IMR-90 (cell line): Measurements from ENCODE around the gene BTBD3. TPM values are rescaled to one million over a fixed set of nuclear protein-coding genes. Genes with fewer than 3 reads are reported as not detected.

Experiments used
- ATAC-seq: fragments of 200-7000 bp; cut with Tn5 transposase; 2 replicates; pipeline ENCODE4 v1.9.1; 2020; ENCODE audit warnings: low read depth, mild to moderate bottlenecking, moderate library complexity
- BruUV-seq: library from RNA; stranded (reverse); fragments of 400-500 nt; replicated peaks from 2 replicates; lab custom pipeline; 2021; lab: Mats Ljungman, UMichigan
- CTCF ChIA-PET: fragments of 300-600 bp; formaldehyde crosslinking; extraction: SDS; loops from one replicate; lab custom pipeline; 2021; ENCODE audit warnings: antibody characterized with exemption; lab: Yijun Ruan, JAX
- POLR2A ChIA-PET: fragments of 300-600 bp; sonication (Branson Sonifier 250); formaldehyde crosslinking; loops from one replicate; lab custom pipeline; 2022; ENCODE audit warnings: antibody characterized with exemption; ENCODE audit not compliant: unreplicated experiment; lab: Charles Lee
- DNase-seq: peaks from one replicate; pipeline ENCODE4 v3.0.0; 2013
- H2AFZ ChIP-seq: replicated peaks from 2 replicates; pipeline ENCODE3; 2013; ENCODE audit warnings: low read length, mild to moderate bottlenecking; ENCODE audit not compliant: poor library complexity
- H2AK5ac ChIP-seq: 2 replicates; pipeline ENCODE4 v1.6.1; 2013; ENCODE audit warnings: low read depth, low read length, inconsistent platforms
- H2AK9ac ChIP-seq: replicated peaks from 2 replicates; pipeline ENCODE3; 2013; ENCODE audit warnings: mild to moderate bottlenecking, low read depth, low read length, moderate library complexity; ENCODE audit not compliant: poor library complexity
- H2BK120ac ChIP-seq: 2 replicates; pipeline ENCODE4 v1.6.1; 2013; ENCODE audit warnings: low read depth, low read length, inconsistent platforms
- H2BK15ac ChIP-seq: 3 replicates; pipeline ENCODE4 v1.6.1; 2013; ENCODE audit warnings: low read depth, low read length, inconsistent platforms
- H2BK20ac ChIP-seq: 2 replicates; pipeline ENCODE4 v1.6.1; 2013; ENCODE audit warnings: low read depth, mild to moderate bottlenecking, inconsistent platforms, low read length, moderate library complexity
- H2BK5ac ChIP-seq: 2 replicates; pipeline ENCODE4 v1.6.1; 2013; ENCODE audit warnings: mild to moderate bottlenecking, low read depth, low read length, inconsistent platforms; ENCODE audit not compliant: poor library complexity, severe bottlenecking
- H3K14ac ChIP-seq: replicated peaks from 2 replicates; pipeline ENCODE4 v1.6.1; 2013; ENCODE audit warnings: low read depth, low read length, inconsistent platforms
- H3K18ac ChIP-seq: 2 replicates; pipeline ENCODE4 v1.6.1; 2013; ENCODE audit warnings: low read depth, low read length, control low read depth
- H3K23ac ChIP-seq: 2 replicates; pipeline ENCODE4 v1.6.1; 2013; ENCODE audit warnings: low read depth, low read length, inconsistent platforms
- H3K27ac ChIP-seq: 2 replicates; pipeline ENCODE4 v1.5.1; 2013; ENCODE audit warnings: mild to moderate bottlenecking, control low read depth, low read length; ENCODE audit not compliant: insufficient read depth
- H3K27me3 ChIP-seq: 2 replicates; pipeline ENCODE4 v1.6.1; 2013; ENCODE audit warnings: low read length; ENCODE audit not compliant: control insufficient read depth, insufficient read depth
- H3K36me3 ChIP-seq: 2 replicates; pipeline ENCODE4 v1.6.1; 2013; ENCODE audit warnings: low read length, mixed read lengths; ENCODE audit not compliant: control insufficient read depth, insufficient read depth
- H3K4ac ChIP-seq: 2 replicates; pipeline ENCODE4 v1.6.1; 2013; ENCODE audit warnings: low read depth, low read length, inconsistent platforms
- H3K4me1 ChIP-seq: 2 replicates; pipeline ENCODE4 v1.6.1; 2013; ENCODE audit warnings: low read length, mixed read lengths; ENCODE audit not compliant: control insufficient read depth, insufficient read depth
- H3K4me2 ChIP-seq: 2 replicates; pipeline ENCODE4 v1.6.1; 2013; ENCODE audit warnings: low read depth, mild to moderate bottlenecking, control low read depth, low read length, moderate library complexity
- H3K4me3 ChIP-seq: 2 replicates; pipeline ENCODE4 v1.5.1; 2013; ENCODE audit warnings: low read depth, mild to moderate bottlenecking, control low read depth, low read length, moderate library complexity; ENCODE audit not compliant: insufficient read depth
- H3K56ac ChIP-seq: 2 replicates; pipeline ENCODE4 v1.6.1; 2013; ENCODE audit warnings: low read length, inconsistent platforms; ENCODE audit not compliant: insufficient read depth; ENCODE audit errors: extremely low read depth
- H3K79me1 ChIP-seq, 2 experiments: 2 replicates each; pipeline ENCODE4 v1.6.1; 2013; ENCODE audit warnings: low read length in 2 of 2, inconsistent platforms in 1 of 2, low read depth in 1 of 2
- H3K9ac ChIP-seq: 2 replicates; pipeline ENCODE4 v1.6.1; 2013; ENCODE audit warnings: low read depth, low read length, control low read depth
- H3K9me1 ChIP-seq: 2 replicates; pipeline ENCODE4 v1.6.1; 2013; ENCODE audit warnings: low read length, inconsistent platforms; ENCODE audit not compliant: insufficient read depth
- H3K9me3 ChIP-seq: 2 replicates; pipeline ENCODE4 v1.6.1; 2013; ENCODE audit warnings: low read length; ENCODE audit not compliant: control insufficient read depth, insufficient read depth
- H4K20me1 ChIP-seq: 2 replicates; pipeline ENCODE4 v1.6.1; 2013; ENCODE audit warnings: low read length, inconsistent platforms; ENCODE audit not compliant: insufficient read depth
- H4K5ac ChIP-seq: 2 replicates; pipeline ENCODE4 v1.6.1; 2013; ENCODE audit warnings: mild to moderate bottlenecking, low read depth, low read length, control low read depth
- H4K8ac ChIP-seq, 2 experiments: 2 replicates each; pipeline ENCODE4 v1.6.1; 2013; ENCODE audit warnings: low read depth in 2 of 2, low read length in 2 of 2, control low read depth in 1 of 2, inconsistent platforms in 1 of 2
- H4K91ac ChIP-seq: 2 replicates; pipeline ENCODE4 v1.6.1; 2013; ENCODE audit warnings: low read depth, low read length, inconsistent platforms; ENCODE audit not compliant: insufficient read depth
- BHLHE40 ChIP-seq: fragments of 150-350 bp; IDR thresholded peaks from 2 replicates; pipeline ENCODE4 v1.6.1; 2016; ENCODE audit warnings: mild to moderate bottlenecking, low read depth, low read length
- CEBPB ChIP-seq: IDR thresholded peaks from 2 replicates; pipeline ENCODE4 v1.6.1; 2012; ENCODE audit warnings: low read depth, low read length, improper control_type of control experiment
- FOS ChIP-seq: fragments of 150-350 bp; IDR thresholded peaks from 2 replicates; pipeline ENCODE4 v1.6.1; 2016; ENCODE audit warnings: low read depth, low read length
- MAFK ChIP-seq: IDR thresholded peaks from 2 replicates; pipeline ENCODE4 v1.6.1; 2012; ENCODE audit warnings: low read depth, low read length, improper control_type of control experiment
- MAZ ChIP-seq: IDR thresholded peaks from 2 replicates; pipeline ENCODE4 v1.6.1; 2012; ENCODE audit warnings: low read depth, mild to moderate bottlenecking, low read length, improper control_type of control experiment, moderate library complexity, borderline replicate concordance
- NFE2L2 ChIP-seq: fragments of 150-350 bp; IDR thresholded peaks from 2 replicates; pipeline ENCODE4 v1.6.1; 2016; ENCODE audit warnings: low read depth, mild to moderate bottlenecking, low read length
- POLR2A ChIP-seq: IDR thresholded peaks from 2 replicates; pipeline ENCODE4 v1.6.1; 2012; ENCODE audit warnings: mild to moderate bottlenecking, low read depth, low read length
- RCOR1 ChIP-seq: IDR thresholded peaks from 2 replicates; pipeline ENCODE4 v1.6.1; 2012; ENCODE audit warnings: mild to moderate bottlenecking, low read length, improper control_type of control experiment; ENCODE audit not compliant: insufficient replicate concordance
- WGBS, 2 experiments: methylation state at CpG; one replicate each; pipeline versions ENCODE4 v1.1.5 to v1.1.7; 2013; ENCODE audit warnings: missing lambda C conversion rate in 2 of 2; ENCODE audit not compliant: insufficient read length in 1 of 2; ENCODE audit errors: extremely low coverage in 2 of 2; 5-methylcytosine and 5-hydroxymethylcytosine counted together
- dilution Hi-C: fragments of 300-500 bp; cut with HindIII; formaldehyde crosslinking; loops from one replicate; pipeline ENCODE4 v1.14.3; 2018; ENCODE audit warnings: low sequenced_read_pairs; ENCODE audit not compliant: unreplicated experiment
- in situ Hi-C: fragments of 300-500 bp; cut with MboI; formaldehyde crosslinking; loops from 3 replicates; pipeline ENCODE4 v1.14.3; 2019; ENCODE audit warnings: low sequenced_read_pairs, inconsistent platforms, mixed read lengths
- intact Hi-C: fragments of 100-400 bp; cut with micrococcal nuclease; formaldehyde crosslinking; loops from 2 replicates; pipeline ENCODE4 v1.10.0; 2022
- polyA plus RNA-seq, 3 experiments: library from polyadenylated mRNA; depleted of rRNA; stranded (reverse); fragments of >200 nt; gene quantifications; 2 replicates each; pipeline ENCODE4 v1.2.3, GENCODE V29; 2012; ENCODE audit warnings: low replicate concordance in 1 of 3
- total RNA-seq: library from RNA; depleted of rRNA; stranded (reverse); fragments of >200 nt; gene quantifications from 2 replicates; pipeline ENCODE4 v1.2.3, GENCODE V29; 2012

Gene BTBD3
- total and polyA plus RNA-seq, 2 of the 4 experiments (the other 2 are of a cell fraction), result 22.7 to 44.6 TPM

DNA sequence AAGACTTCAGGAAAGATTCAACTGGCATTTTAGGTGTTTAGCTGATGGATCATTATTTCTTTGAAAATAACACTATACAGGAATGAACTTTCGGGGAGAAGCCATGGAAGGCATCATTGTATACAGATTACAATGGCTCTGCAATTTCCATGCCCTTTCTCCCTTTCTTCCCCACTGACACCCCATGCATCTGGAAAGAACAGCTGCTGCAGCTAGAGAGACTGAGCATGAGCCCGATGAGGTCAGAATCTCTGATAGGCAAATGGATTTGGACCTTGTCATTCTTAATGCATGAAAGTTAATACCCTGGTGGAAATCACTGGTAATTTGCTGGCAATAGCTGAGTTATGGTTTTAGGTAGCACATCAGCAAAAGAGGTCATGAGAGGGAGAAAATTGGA lies 54.8 kb downstream of the BTBD3 start:
- no peak overlapping the region for H2AK9ac ChIP-seq
- no peaks in the 10 kb centered on the region for H3K79me1 ChIP-seq
- no peak overlapping the region for H4K91ac ChIP-seq
- peaks cover 6% of the 10 kb centered on the region; the same call in 1 of the 2 replicates for H3K27me3 ChIP-seq
- H2BK5ac ChIP-seq, result no peak overlapping the region
- TF ChIP-seq MAFK (no peak), CEBPB (no peak), POLR2A (no peak), BHLHE40 (no peak), NFE2L2 (no peak), FOS (no peak), RCOR1 (no peak), MAZ (no peak)
- no peak overlapping the region for H3K4me3 ChIP-seq
- no peaks in the 10 kb centered on the region for H4K20me1 ChIP-seq
- no peak overlapping the region for H3K4me2 ChIP-seq
- no CpG with 5 or more reads among the region's 2 CpGs for WGBS, 2 experiments
- no peak overlapping the region for H3K14ac ChIP-seq
- H3K56ac ChIP-seq, result no peak overlapping the region
- no peak overlapping the region for H3K27ac ChIP-seq
- POLR2A ChIA-PET, result interaction anchor here (0.5 kb wide), 1 partner anchor 70 kb away, joined by 3 read pairs; no protein-coding TSS in a partner anchor
- no peak overlapping the region for H2AK5ac ChIP-seq
- H3K9ac ChIP-seq, result no peak overlapping the region
- H3K9me3 ChIP-seq, result no peaks in the 10 kb centered on the region
- dilution Hi-C loops, result no loop called here
- intact Hi-C loops, result no loop called here
- H4K8ac ChIP-seq, result no peak overlapping the region
- no peak overlapping the region for H3K18ac ChIP-seq
- no peak for ATAC-seq
- H2BK120ac ChIP-seq, result no peak overlapping the region
- DNase-seq, result no peak
- no peak overlapping the region for H3K4ac ChIP-seq
- H2AFZ ChIP-seq, result no peak overlapping the region
- H3K36me3 ChIP-seq, result no peaks in the 10 kb centered on the region
- in situ Hi-C loops, result no loop called here
- CTCF ChIA-PET, result interaction anchor here (0.6 to 1.0 kb wide), 2 partner anchors 9 to 389 kb away, joined by 3 read pairs; no protein-coding TSS in a partner anchor
- H2BK15ac ChIP-seq, result no peak overlapping the region
- no peak overlapping the region for H2BK20ac ChIP-seq
- H4K5ac ChIP-seq, result no peak overlapping the region
- H3K23ac ChIP-seq, result no peak overlapping the region
- H3K4me1 ChIP-seq, result no peaks in the 10 kb centered on the region
- no TSS peak for BruUV-seq
- H3K9me1 ChIP-seq, result no peaks in the 10 kb centered on the region
